MM.1S (cell line): ENCODE measurements around the gene SENP1.

Experiments
- EZH2 ChIP-seq: fragments of 300-600 bp; sonication (generic); optimal IDR thresholded peaks from 2 replicates; pipeline ENCODE3; 2017; ENCODE audit warnings: low read depth, mild to moderate bottlenecking, antibody characterized with exemption, low read length, mixed read lengths
- EZH2phosphoT487 ChIP-seq: fragments of 300-600 bp; sonication (generic); IDR thresholded peaks from 2 replicates; pipeline ENCODE4 v1.6.1; 2018; ENCODE audit warnings: antibody characterized with exemption, low read length
- TF ChIP-seq, protein P1 (sequence below): fragments of 300-600 bp; sonication (generic); IDR thresholded peaks from 2 replicates; pipeline ENCODE4 v1.5.1; 2016; ENCODE audit warnings: antibody characterized with exemption, low read length, mixed read lengths

DNA sequence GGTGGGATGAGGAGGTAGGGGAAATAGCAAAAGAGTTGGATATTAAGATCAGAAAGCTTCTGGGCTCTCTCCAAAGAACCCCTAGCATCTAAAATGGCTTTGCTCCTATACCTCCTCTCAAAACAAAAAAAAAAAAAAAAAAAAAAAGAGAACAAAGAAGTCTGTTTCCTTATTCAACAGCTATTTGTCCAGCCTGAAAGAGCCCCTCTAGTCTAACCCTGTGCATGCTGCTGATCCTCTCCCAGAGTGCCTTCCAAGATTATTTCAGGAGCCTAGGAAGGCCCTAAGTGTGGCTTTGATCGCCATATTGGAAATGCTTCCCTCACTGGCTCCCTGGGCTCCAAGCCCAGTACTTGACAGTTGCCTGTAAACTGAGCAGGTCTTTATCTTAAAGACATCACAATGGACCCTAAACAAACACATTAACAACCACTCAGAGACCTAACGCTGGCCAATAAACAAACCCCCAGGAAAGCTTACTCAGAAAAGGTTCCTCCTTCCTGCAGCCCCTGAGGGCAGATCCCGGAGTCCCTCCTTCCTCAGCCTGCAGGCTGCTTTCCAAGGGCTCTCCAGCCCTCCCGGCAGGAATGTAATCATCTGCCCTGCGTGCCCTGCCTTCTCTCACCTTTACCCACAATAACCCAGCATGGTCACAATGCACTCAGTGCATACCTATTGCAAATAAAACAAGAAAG is 84.2 kb downstream of the SENP1 start:
- TF ChIP-seq, protein P1, sequence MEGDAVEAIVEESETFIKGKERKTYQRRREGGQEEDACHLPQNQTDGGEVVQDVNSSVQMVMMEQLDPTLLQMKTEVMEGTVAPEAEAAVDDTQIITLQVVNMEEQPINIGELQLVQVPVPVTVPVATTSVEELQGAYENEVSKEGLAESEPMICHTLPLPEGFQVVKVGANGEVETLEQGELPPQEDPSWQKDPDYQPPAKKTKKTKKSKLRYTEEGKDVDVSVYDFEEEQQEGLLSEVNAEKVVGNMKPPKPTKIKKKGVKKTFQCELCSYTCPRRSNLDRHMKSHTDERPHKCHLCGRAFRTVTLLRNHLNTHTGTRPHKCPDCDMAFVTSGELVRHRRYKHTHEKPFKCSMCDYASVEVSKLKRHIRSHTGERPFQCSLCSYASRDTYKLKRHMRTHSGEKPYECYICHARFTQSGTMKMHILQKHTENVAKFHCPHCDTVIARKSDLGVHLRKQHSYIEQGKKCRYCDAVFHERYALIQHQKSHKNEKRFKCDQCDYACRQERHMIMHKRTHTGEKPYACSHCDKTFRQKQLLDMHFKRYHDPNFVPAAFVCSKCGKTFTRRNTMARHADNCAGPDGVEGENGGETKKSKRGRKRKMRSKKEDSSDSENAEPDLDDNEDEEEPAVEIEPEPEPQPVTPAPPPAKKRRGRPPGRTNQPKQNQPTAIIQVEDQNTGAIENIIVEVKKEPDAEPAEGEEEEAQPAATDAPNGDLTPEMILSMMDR = no peak
- TF ChIP-seq EZH2 = no peak
- TF ChIP-seq EZH2phosphoT487 = no peak
